Measurements from ENCODE around the gene TMCC3. TPM values are rescaled to one million over a fixed set of nuclear protein-coding genes. Genes with fewer than 3 reads are reported as not detected.
A peak's percentile ranks its signal among the peaks of the same experiment; 100 is the strongest.

Gene TMCC3
- total and polyA plus RNA-seq, 2 experiments from 2014 or later: 0.11 to 0.46 TPM

GRCh38 chr12:94587266-94588241 is 62.8 kb downstream of the TMCC3 start:
- TF ChIP-seq EZH2 (IDR thresholded peaks at IDR 0.05; ENCODE audit: insufficient read depth, poor library complexity, severe bottlenecking): no peak
- no peak for TF ChIP-seq EZH2phosphoT487 (IDR thresholded peaks at IDR 0.05; ENCODE audit: insufficient read depth, low read depth)
- Histone ChIP-seq H3K4me3 (no peak overlapping the region), H4K20me1 (ENCODE audit: insufficient read depth) (no peaks in the 10 kb centered on the region), H3K36me3 (ENCODE audit: low read depth) (no peaks in the 10 kb centered on the region), H3K9me3 (ENCODE audit: low read depth) (no peaks in the 10 kb centered on the region), H3K27me3 (replicated peaks; ENCODE audit: insufficient read depth) (no peaks in the 10 kb centered on the region; the same call in 1 of the 2 replicates), H2AFZ (no peak overlapping the region), H3K79me2 (ENCODE audit: insufficient read depth) (no peaks in the 10 kb centered on the region), H3K4me1 (ENCODE audit: insufficient read depth) (no peaks in the 10 kb centered on the region; the same call in 1 of the 2 replicates), H3F3A (ENCODE audit: insufficient read depth) (no peaks in the 10 kb centered on the region), H3K9ac (no peak overlapping the region), H3K9me2 (ENCODE audit: insufficient read depth) (no peaks in the 10 kb centered on the region), H3K27ac (no peak overlapping the region), H3K4me2 (ENCODE audit: unreplicated experiment) (no peak overlapping the region)
- DNase-seq: no peak
- WGBS, 2 experiments (ENCODE audit: low coverage in 1 of 2, low lambda C conversion rate in 2 of 2, missing lambda C conversion rate in 2 of 2): 71 to 76% methylated on average over 14 of the region's 14 CpGs
- in situ Hi-C loops (cut with MboI): no loop called here

- no peak overlapping the region for H3K9ac ChIP-seq
These were observed 63.6 kb downstream of the TMCC3 start for GRCh38 chr12:94586589-94587259.

GRCh38 chr12:94585626-94586025 is 64.7 kb downstream of the TMCC3 start:
- Histone ChIP-seq H3K27ac (no peak overlapping the region), H4K20me1 (ENCODE audit: insufficient read depth) (no peaks in the 10 kb centered on the region), H3K9ac (no peak overlapping the region), H3K9me3 (ENCODE audit: low read depth) (no peaks in the 10 kb centered on the region), H3K36me3 (ENCODE audit: low read depth) (no peaks in the 10 kb centered on the region), H2AFZ (no peak overlapping the region), H3K9me2 (ENCODE audit: insufficient read depth) (no peaks in the 10 kb centered on the region), H3K27me3 (replicated peaks; ENCODE audit: insufficient read depth) (no peaks in the 10 kb centered on the region; the same call in 1 of the 2 replicates), H3K4me3 (no peak overlapping the region), H3K79me2 (ENCODE audit: insufficient read depth) (no peaks in the 10 kb centered on the region), H3K4me2 (ENCODE audit: unreplicated experiment) (no peak overlapping the region), H3F3A (ENCODE audit: insufficient read depth) (no peaks in the 10 kb centered on the region), H3K4me1 (ENCODE audit: insufficient read depth) (no peaks in the 10 kb centered on the region; the same call in 1 of the 2 replicates)
- no peak for DNase-seq
- in situ Hi-C loops (cut with MboI): no loop called here
- TF ChIP-seq EZH2phosphoT487 (IDR thresholded peaks at IDR 0.05; ENCODE audit: insufficient read depth, low read depth) (no peak), EZH2 (IDR thresholded peaks at IDR 0.05; ENCODE audit: insufficient read depth, poor library complexity, severe bottlenecking) (no peak)
- 87 to 96% methylated on average over 3 of the region's 3 CpGs for whole genome bisulfite sequencing, 2 experiments (ENCODE audit: low coverage in 1 of 2, low lambda C conversion rate in 2 of 2, missing lambda C conversion rate in 2 of 2)

More at GRCh38 chr12:94586589-94587259, 63.6 kb downstream of the TMCC3 start:
- no peaks in the 10 kb centered on the region for H3K9me3 ChIP-seq (ENCODE audit: low read depth)
- in situ Hi-C loops (cut with MboI): no loop called here
- 59 to 60% methylated on average over 8 of the region's 8 CpGs for WGBS, 2 experiments (ENCODE audit: low coverage in 1 of 2, low lambda C conversion rate in 2 of 2, missing lambda C conversion rate in 2 of 2)
- no peaks in the 10 kb centered on the region; the same call in 1 of the 2 replicates for H3K4me1 ChIP-seq (ENCODE audit: insufficient read depth)
- H4K20me1 ChIP-seq (ENCODE audit: insufficient read depth): no peaks in the 10 kb centered on the region
- H3K36me3 ChIP-seq (ENCODE audit: low read depth): no peaks in the 10 kb centered on the region
- no peaks in the 10 kb centered on the region for H3K9me2 ChIP-seq (ENCODE audit: insufficient read depth)
- H3K79me2 ChIP-seq (ENCODE audit: insufficient read depth): no peaks in the 10 kb centered on the region
- H3K27ac ChIP-seq: no peak overlapping the region
- no peaks in the 10 kb centered on the region; the same call in 1 of the 2 replicates for H3K27me3 ChIP-seq (replicated peaks; ENCODE audit: insufficient read depth)
- H3K4me2 ChIP-seq (ENCODE audit: unreplicated experiment): no peak overlapping the region
- peak; percentile 18 for DNase-seq
- TF ChIP-seq EZH2phosphoT487 (IDR thresholded peaks at IDR 0.05; ENCODE audit: insufficient read depth, low read depth) (no peak), EZH2 (IDR thresholded peaks at IDR 0.05; ENCODE audit: insufficient read depth, poor library complexity, severe bottlenecking) (no peak)
- H3F3A ChIP-seq (ENCODE audit: insufficient read depth): no peaks in the 10 kb centered on the region
- no peak overlapping the region for H3K4me3 ChIP-seq
- no peak overlapping the region for H2AFZ ChIP-seq

GRCh38 chr12:94584377-94584776 is 66.0 kb downstream of the TMCC3 start:
- Histone ChIP-seq H3K9me3 (ENCODE audit: low read depth) (no peaks in the 10 kb centered on the region), H3F3A (ENCODE audit: insufficient read depth) (no peaks in the 10 kb centered on the region), H3K36me3 (ENCODE audit: low read depth) (no peaks in the 10 kb centered on the region), H3K79me2 (ENCODE audit: insufficient read depth) (no peaks in the 10 kb centered on the region), H3K4me1 (ENCODE audit: insufficient read depth) (no peaks in the 10 kb centered on the region; the same call in 1 of the 2 replicates), H3K4me3 (no peak overlapping the region), H3K27ac (no peak overlapping the region), H4K20me1 (ENCODE audit: insufficient read depth) (no peaks in the 10 kb centered on the region), H3K9ac (no peak overlapping the region), H2AFZ (no peak overlapping the region), H3K27me3 (replicated peaks; ENCODE audit: insufficient read depth) (no peaks in the 10 kb centered on the region; the same call in 1 of the 2 replicates), H3K9me2 (ENCODE audit: insufficient read depth) (no peaks in the 10 kb centered on the region), H3K4me2 (ENCODE audit: unreplicated experiment) (no peak overlapping the region)
- DNase-seq: no peak
- in situ Hi-C loops (cut with MboI): no loop called here
- TF ChIP-seq EZH2 (IDR thresholded peaks at IDR 0.05; ENCODE audit: insufficient read depth, poor library complexity, severe bottlenecking) (no peak), EZH2phosphoT487 (IDR thresholded peaks at IDR 0.05; ENCODE audit: insufficient read depth, low read depth) (no peak)
- WGBS, 2 experiments (ENCODE audit: low coverage in 1 of 2, low lambda C conversion rate in 2 of 2, missing lambda C conversion rate in 2 of 2): 61 to 63% methylated on average over 5 of the region's 5 CpGs
